Fibroblast of villous mesenchyme (primary cell): Measurements from ENCODE around the gene MRGPRF. TPM values are rescaled to one million over a fixed set of nuclear protein-coding genes. Genes with fewer than 3 reads are reported as not detected.

Source experiments
- DNase-seq: peaks from one replicate; pipeline ENCODE4 v3.0.0-alpha.2; 2010; ENCODE audit warnings: low read depth
- H3K4me3 ChIP-seq: 2 replicates; pipeline ENCODE4 v1.5.1; 2011; ENCODE audit warnings: low read depth, mild to moderate bottlenecking, low read length
- CTCF ChIP-seq: IDR thresholded peaks from 2 replicates; pipeline ENCODE4 v1.5.1; 2012; ENCODE audit warnings: low read depth, mild to moderate bottlenecking, low read length; ENCODE audit not compliant: insufficient read depth
- total RNA-seq: library from RNA; depleted of rRNA; stranded (reverse); fragments of >200 nt; gene quantifications from 2 replicates; pipeline ENCODE4 v1.2.3, GENCODE V29; 2012

MRGPRF gene
- total RNA-seq, 1 donor, result 61.3 TPM

- no peak for DNase-seq
- no peak within 1 kb of the TSS for H3K4me3 ChIP-seq
- no peak for TF ChIP-seq CTCF
These were observed 32.3 kb downstream of the MRGPRF start, which contains the start of gene MRGPRD for GRCh38 chr11:68980776-68981065. Gene MRGPRD, minus strand, starts transcription at chr11:68980986. Its CDS starts 0 bp downstream, at chr11:68980986.

- H3K4me3 ChIP-seq, result no peak overlapping the region
- no peak for DNase-seq
- no peak for TF ChIP-seq CTCF
These were observed 32.9 kb downstream of the MRGPRF start for GRCh38 chr11:68979931-68980775.

- no peak for TF ChIP-seq CTCF
- DNase-seq, result no peak
- no peak overlapping the region for H3K4me3 ChIP-seq
These were observed 34.0 kb downstream of the MRGPRF start for GRCh38 chr11:68978931-68979594.

GRCh38 chr11:68978626-68978930 is 34.5 kb downstream of the MRGPRF start:
- no peak overlapping the region for H3K4me3 ChIP-seq
- no peak for DNase-seq
- no peak for TF ChIP-seq CTCF

GRCh38 chr11:68977781-68978625 is 35.0 kb downstream of the MRGPRF start:
- no peak overlapping the region for H3K4me3 ChIP-seq
- DNase-seq, result no peak
- TF ChIP-seq CTCF, result no peak

GRCh38 chr11:68976563-68976962 is 36.5 kb downstream of the MRGPRF start:
- no peak for DNase-seq
- no peak overlapping the region for H3K4me3 ChIP-seq
- TF ChIP-seq CTCF, result no peak
